ENCODE results near the gene MRS2. TPM values are rescaled to one million over a fixed set of nuclear protein-coding genes. Genes with fewer than 3 reads are reported as not detected.

The MRS2 gene, protein sequence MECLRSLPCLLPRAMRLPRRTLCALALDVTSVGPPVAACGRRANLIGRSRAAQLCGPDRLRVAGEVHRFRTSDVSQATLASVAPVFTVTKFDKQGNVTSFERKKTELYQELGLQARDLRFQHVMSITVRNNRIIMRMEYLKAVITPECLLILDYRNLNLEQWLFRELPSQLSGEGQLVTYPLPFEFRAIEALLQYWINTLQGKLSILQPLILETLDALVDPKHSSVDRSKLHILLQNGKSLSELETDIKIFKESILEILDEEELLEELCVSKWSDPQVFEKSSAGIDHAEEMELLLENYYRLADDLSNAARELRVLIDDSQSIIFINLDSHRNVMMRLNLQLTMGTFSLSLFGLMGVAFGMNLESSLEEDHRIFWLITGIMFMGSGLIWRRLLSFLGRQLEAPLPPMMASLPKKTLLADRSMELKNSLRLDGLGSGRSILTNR
- 32.1 and 43.2 TPM in 2 replicates for total RNA-seq (ENCODE audit: low replicate concordance)
- long read RNA-seq, transcript MRS2-203 (11 exons, 3,313 nt) = major isoform, 115 of 227 reads
- long read RNA-seq, transcript MRS2-202 (10 exons, 1,740 nt) = minor isoform, 59 of 227 reads
- long read RNA-seq, partial matches to known transcripts = 14 of 227 reads
- long read RNA-seq, other reads (novel, unspliced or antisense) = 36 of 227 reads

DNA sequence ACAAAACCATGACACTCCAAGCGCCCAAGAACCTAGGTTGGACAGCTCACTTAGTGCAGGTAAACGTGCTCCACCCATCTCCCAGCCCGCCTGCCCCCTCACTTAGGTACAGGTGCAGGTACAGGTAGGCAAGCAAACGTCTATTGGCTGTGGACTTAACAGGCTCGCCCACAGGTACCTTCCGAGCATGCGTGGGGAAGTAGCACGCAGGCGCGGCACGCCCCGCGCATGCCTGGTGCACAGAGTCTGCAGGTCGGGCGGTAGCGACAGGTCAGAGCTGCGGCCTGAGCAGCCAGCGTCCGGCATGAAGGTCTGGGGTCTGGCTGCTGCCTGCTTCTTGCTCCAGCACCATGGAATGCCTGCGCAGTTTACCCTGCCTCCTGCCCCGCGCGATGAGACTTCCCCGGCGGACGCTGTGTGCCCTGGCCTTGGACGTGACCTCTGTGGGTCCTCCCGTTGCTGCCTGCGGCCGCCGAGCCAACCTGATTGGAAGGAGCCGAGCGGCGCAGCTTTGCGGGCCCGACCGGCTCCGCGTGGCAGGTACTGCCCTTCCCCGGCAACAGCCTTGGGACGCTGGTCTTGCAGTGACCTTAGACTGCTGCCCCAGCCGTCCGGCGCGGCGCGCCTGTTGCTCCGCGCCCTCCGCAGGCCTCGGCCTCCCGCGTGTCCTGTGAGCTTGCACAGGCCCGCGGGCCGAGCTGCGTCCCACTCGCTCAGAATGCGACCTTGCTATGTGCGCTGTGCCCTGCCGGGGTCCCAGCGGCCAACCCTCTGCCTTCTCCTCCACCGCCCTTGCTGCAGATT lies at the start of gene MRS2:
MRS2 (plus strand) TSS at position 240 of the 804 bp plus-strand sequence; CDS start at position 351, 111 bp downstream.
- peak within 1 kb of the TSS; percentile 96 for H3K4me3 Mint-ChIP-seq
- TF ChIP-seq CTCF (conservative IDR thresholded peaks at IDR 0.05) = no peak
- DNase-seq (ENCODE audit: extremely low spot score, unreplicated experiment) = peak; percentile 83
- H3K27ac Mint-ChIP-seq = peak within 1 kb of the TSS; percentile 74
- H3K27me3 Mint-ChIP-seq = peaks cover 22% of the 10 kb centered on the region
- H3K36me3 Mint-ChIP-seq = peaks cover 11% of the 10 kb centered on the region
- H3K4me1 Mint-ChIP-seq (ENCODE audit: unreplicated experiment) = peaks cover 25% of the 10 kb centered on the region
- no peaks in the 10 kb centered on the region for H3K9me3 Mint-ChIP-seq

DNA sequence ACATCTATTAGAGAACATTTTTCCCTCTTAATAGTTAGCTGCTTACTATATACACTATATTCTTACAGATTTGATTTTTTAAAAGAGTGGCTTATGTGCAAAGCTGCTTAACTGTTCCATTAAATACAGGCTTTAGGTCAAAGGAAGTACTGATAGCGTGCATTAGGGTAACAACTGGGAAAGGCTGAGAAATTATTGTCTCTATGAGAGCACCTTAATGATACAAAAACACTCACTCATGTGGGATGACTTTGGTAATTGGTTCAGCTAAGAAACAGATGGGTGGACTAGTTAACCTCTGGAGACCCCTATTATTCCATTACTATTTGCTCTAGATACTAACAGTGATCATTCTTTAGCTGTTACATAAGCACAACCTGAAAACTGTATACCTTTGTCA lies 48.9 kb upstream of the MRS2 start:
- DNase-seq (ENCODE audit: extremely low spot score, unreplicated experiment) = no peak
- H3K9me3 Mint-ChIP-seq = no peaks in the 10 kb centered on the region
- peaks cover 15% of the 10 kb centered on the region for H3K27me3 Mint-ChIP-seq
- no peak for TF ChIP-seq CTCF (conservative IDR thresholded peaks at IDR 0.05)
- H3K27ac Mint-ChIP-seq = no peak overlapping the region
- H3K36me3 Mint-ChIP-seq = no peaks in the 10 kb centered on the region
- H3K4me1 Mint-ChIP-seq (ENCODE audit: unreplicated experiment) = no peaks in the 10 kb centered on the region
- peak overlapping the region; percentile 18 for H3K4me3 Mint-ChIP-seq

- H3K36me3 Mint-ChIP-seq = no peaks in the 10 kb centered on the region
- TF ChIP-seq CTCF (conservative IDR thresholded peaks at IDR 0.05) = no peak
- peaks cover 11% of the 10 kb centered on the region for H3K27me3 Mint-ChIP-seq
- no peak overlapping the region for H3K4me3 Mint-ChIP-seq
- DNase-seq (ENCODE audit: extremely low spot score, unreplicated experiment) = no peak
- H3K4me1 Mint-ChIP-seq (ENCODE audit: unreplicated experiment) = peaks cover 5% of the 10 kb centered on the region
- no peak overlapping the region for H3K27ac Mint-ChIP-seq
- no peaks in the 10 kb centered on the region for H3K9me3 Mint-ChIP-seq
These were observed 47.3 kb upstream of the MRS2 start for GRCh38 chr6:24355393-24355792.

GRCh38 chr6:24356310-24356973 lies 46.3 kb upstream of the MRS2 start:
- Mint-ChIP-seq H3K4me3 (peak overlapping the region; percentile 88), H3K27ac (no peak overlapping the region), H3K4me1 (ENCODE audit: unreplicated experiment) (peaks cover 11% of the 10 kb centered on the region), H3K36me3 (no peaks in the 10 kb centered on the region), H3K27me3 (peaks cover 6% of the 10 kb centered on the region), H3K9me3 (no peaks in the 10 kb centered on the region)
- no peak for DNase-seq (ENCODE audit: extremely low spot score, unreplicated experiment)
- no peak for TF ChIP-seq CTCF (conservative IDR thresholded peaks at IDR 0.05)
